Ishikawa (cell line): ENCODE results near the gene SH3RF3.

ENCODE experiments used
- CEBPB ChIP-seq: IDR thresholded peaks from 2 replicates; pipeline ENCODE4 v1.6.1; 2012
- CREB1 ChIP-seq: IDR thresholded peaks from 2 replicates; pipeline ENCODE4 v1.6.1; 2012; ENCODE audit warnings: low read depth
- EGR1 ChIP-seq: IDR thresholded peaks from 2 replicates; pipeline ENCODE4 v1.6.1; 2012
- EP300 ChIP-seq: IDR thresholded peaks from 2 replicates; pipeline ENCODE4 v1.6.1; 2012; ENCODE audit warnings: borderline replicate concordance
- NFIC ChIP-seq: IDR thresholded peaks from 2 replicates; pipeline ENCODE4 v1.6.1; 2012
- TAF1 ChIP-seq: IDR thresholded peaks from 2 replicates; pipeline ENCODE4 v1.6.1; 2012; ENCODE audit warnings: low read depth, mild to moderate bottlenecking
- TCF12 ChIP-seq: IDR thresholded peaks from 2 replicates; pipeline ENCODE4 v1.6.1; 2012; ENCODE audit warnings: low read depth
- TEAD4 ChIP-seq: IDR thresholded peaks from 2 replicates; pipeline ENCODE4 v1.6.1; 2012
- YY1 ChIP-seq: IDR thresholded peaks from 2 replicates; pipeline ENCODE4 v1.6.1; 2012; ENCODE audit warnings: low read depth
- TF ChIP-seq, protein P1 (sequence below): IDR thresholded peaks from 2 replicates; pipeline ENCODE4 v1.6.1; 2012; ENCODE audit warnings: low read depth, mild to moderate bottlenecking
- TF ChIP-seq, protein P2 (sequence below): IDR thresholded peaks from 2 replicates; pipeline ENCODE4 v1.6.1; 2012

- TF ChIP-seq CEBPB = no peak
- no peak for TF ChIP-seq CREB1
- TF ChIP-seq TAF1 = no peak
- TF ChIP-seq TEAD4 = no peak
- TF ChIP-seq, protein P1, sequence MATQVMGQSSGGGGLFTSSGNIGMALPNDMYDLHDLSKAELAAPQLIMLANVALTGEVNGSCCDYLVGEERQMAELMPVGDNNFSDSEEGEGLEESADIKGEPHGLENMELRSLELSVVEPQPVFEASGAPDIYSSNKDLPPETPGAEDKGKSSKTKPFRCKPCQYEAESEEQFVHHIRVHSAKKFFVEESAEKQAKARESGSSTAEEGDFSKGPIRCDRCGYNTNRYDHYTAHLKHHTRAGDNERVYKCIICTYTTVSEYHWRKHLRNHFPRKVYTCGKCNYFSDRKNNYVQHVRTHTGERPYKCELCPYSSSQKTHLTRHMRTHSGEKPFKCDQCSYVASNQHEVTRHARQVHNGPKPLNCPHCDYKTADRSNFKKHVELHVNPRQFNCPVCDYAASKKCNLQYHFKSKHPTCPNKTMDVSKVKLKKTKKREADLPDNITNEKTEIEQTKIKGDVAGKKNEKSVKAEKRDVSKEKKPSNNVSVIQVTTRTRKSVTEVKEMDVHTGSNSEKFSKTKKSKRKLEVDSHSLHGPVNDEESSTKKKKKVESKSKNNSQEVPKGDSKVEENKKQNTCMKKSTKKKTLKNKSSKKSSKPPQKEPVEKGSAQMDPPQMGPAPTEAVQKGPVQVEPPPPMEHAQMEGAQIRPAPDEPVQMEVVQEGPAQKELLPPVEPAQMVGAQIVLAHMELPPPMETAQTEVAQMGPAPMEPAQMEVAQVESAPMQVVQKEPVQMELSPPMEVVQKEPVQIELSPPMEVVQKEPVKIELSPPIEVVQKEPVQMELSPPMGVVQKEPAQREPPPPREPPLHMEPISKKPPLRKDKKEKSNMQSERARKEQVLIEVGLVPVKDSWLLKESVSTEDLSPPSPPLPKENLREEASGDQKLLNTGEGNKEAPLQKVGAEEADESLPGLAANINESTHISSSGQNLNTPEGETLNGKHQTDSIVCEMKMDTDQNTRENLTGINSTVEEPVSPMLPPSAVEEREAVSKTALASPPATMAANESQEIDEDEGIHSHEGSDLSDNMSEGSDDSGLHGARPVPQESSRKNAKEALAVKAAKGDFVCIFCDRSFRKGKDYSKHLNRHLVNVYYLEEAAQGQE = no peak
- TF ChIP-seq, protein P2, sequence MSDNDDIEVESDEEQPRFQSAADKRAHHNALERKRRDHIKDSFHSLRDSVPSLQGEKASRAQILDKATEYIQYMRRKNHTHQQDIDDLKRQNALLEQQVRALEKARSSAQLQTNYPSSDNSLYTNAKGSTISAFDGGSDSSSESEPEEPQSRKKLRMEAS = no peak
- TF ChIP-seq YY1 = no peak
- TF ChIP-seq EP300 = no peak
- no peak for TF ChIP-seq NFIC
- no peak for TF ChIP-seq EGR1
- TF ChIP-seq TCF12 = no peak
These were observed 364.4 kb downstream of the SH3RF3 start for GRCh38 chr2:109493176-109493935.
